A549 treated with Mapracorat at 1 μM for 4 hours (cell line): Measurements from ENCODE around the gene ARPIN. TPM values are rescaled to one million over a fixed set of nuclear protein-coding genes. Genes with fewer than 3 reads are reported as not detected.

Source experiments
- total RNA-seq: library from RNA; stranded (reverse); fragments of 200-300 nt; extraction: Qiagen RNA extraction; gene quantifications from 5 replicates; pipeline ENCODE4 v1.2.3, GENCODE V29; 2022

The ARPIN gene
- 10.1 to 14.3 TPM (median 11.4 TPM) in 5 replicates for total RNA-seq

DNA sequence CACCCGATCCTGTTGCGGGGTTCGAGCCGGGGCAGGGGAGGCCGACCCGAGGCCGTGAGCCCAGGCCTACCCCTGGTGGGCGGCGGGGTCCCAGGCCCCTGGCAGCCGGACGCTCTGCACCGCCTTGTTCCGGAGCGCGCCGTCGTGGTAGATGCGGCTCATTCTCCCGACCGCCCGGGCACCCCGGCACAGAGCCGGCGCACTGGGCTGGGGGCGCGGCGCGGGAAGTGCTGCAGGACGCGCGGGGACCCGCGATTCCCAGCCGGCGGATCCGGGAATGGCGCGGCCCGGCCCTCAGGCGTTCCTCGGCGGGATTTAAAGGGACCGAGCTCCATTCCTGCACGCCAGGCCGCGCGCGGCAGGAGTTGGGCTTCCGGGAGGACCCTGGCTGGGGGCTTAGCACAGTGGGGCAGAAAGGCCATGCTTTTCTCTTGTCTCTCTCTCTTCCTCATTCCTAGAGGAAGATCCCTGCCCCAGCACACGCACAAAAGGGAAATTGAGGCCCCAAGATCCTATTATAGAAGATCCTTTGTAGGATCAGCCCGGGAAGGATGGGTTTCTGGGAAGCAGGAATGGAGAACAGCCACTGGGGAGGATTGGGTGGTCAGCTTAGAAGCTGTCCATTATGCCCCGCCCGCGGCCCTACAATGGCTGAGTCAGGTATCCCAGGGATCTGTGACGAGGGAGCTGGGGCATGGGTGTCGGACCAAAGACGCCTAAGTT is at the start of gene ARPIN:
Gene ARPIN, minus strand, starts transcription at position 279 of the 723 bp plus-strand sequence. Its CDS starts 117 bp downstream, at position 162.

DNA sequence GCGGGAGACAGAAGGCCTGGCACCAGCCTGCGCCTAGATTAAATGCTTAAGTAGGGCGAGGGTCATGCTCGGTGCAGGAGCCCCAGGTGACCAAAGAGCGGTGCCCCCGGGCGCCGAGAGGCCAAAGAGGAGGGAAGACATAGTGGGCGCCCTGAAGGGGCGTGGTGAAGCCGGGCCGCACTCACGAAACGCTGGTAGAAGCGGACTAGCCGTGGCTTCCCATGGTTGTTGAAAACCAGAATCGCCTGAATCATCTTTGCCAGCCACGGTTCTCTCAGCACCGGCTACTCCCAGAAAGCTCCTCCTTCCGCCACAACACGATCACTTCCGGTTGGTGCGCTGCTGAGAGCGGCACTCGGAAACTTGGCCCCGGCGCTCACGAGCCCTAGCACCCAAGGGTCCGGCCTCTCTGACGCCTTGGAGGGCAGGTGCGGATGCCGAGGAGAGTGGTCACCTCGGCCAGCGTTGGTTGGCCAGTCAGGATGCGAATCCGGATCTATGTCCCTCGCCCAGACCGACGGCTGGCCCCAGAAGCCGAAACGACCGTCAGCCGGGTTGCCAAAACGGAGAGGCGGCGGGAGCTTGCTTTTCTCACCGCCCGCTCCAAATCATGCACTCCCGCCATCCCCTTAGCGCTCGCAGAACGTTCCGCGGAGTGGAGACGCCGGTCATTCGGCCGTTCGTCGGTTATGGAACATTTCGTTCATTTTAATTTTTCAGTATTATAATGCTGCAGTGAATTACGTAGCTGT is 18.9 kb downstream of the ARPIN start, which contains the start of gene AP3S2:
Gene AP3S2, minus strand, starts transcription at position 299 of the 752 bp plus-strand sequence. Its CDS starts 45 bp downstream, at position 254.

Other genes with a start within 250 kb of the ARPIN start
- gene PLIN1, start 233.6 kb downstream of the ARPIN start, total RNA-seq = 0.06 to 0.17 TPM (median 0.14 TPM) in 4 of 5 replicates, not detected in the other
- gene PEX11A, start 222.2 kb downstream of the ARPIN start, total RNA-seq = 6.2 to 9.3 TPM (median 7.9 TPM) in 5 replicates
- 0.07 to 0.25 TPM (median 0.19 TPM) in 5 replicates for gene WDR93, start 222.1 kb downstream of the ARPIN start, total RNA-seq
- 1.7 to 8.1 TPM (median 5.5 TPM) in 5 replicates for gene MESP1, start 161.7 kb downstream of the ARPIN start, total RNA-seq
- 0.27 to 0.72 TPM (median 0.46 TPM) in 5 replicates for gene MESP2, start 136.6 kb downstream of the ARPIN start, total RNA-seq
- gene ANPEP, start 98.1 kb downstream of the ARPIN start, total RNA-seq = 63.9 to 92.0 TPM (median 75.4 TPM) in 5 replicates
- 33.2 to 62.5 TPM (median 38.2 TPM) in 5 replicates for gene AP3S2, start 19.0 kb downstream of the ARPIN start, total RNA-seq
- 13.3 to 20.2 TPM (median 17.1 TPM) in 5 replicates for gene ZNF710, start 88.4 kb upstream of the ARPIN start, total RNA-seq
- 39.5 to 47.7 TPM (median 43.1 TPM) in 5 replicates for gene IDH2, start 189.5 kb upstream of the ARPIN start, total RNA-seq